CD4-positive, alpha-beta T cell treated with Interleukin-17A for 1 hour (primary cell): ENCODE results near the gene PSMD13.
A peak's percentile ranks its signal among the peaks of the same experiment; 100 is the strongest.

ENCODE experiments used
- DNase-seq: peaks from one replicate; pipeline ENCODE4 v3.0.0-alpha.2; 2020

PSMD13 gene

DNA sequence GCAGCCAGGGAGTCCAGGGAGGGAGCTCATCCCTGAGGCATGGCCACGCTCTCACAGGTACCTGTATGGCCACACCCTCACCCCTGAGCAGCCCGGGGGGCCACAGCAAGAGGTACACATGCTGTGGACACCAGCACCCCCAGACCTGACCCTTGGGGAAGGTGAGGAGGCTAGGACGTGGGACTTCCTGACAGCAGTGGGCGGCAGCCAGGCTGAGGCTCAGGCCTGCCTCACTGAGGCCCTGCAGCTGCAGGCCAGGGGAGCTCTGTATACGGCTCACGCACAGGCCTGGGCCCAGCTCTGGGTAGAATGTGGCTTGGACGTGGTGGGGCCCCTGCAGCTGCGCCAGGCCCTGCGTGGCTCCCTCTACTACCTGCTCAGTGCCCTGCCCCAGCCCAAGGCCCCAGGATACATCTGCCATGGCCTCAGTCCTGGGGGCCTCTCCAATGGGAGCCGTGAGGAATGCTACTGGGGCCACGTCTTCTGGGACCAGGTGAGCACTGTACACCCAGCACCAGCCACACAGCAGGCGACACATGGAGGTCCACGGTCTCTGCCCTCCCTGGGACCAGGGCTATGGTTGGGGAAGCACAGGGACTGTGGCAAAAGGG is 54.0 kb downstream of the PSMD13 start:
- no peak for DNase-seq

DNA sequence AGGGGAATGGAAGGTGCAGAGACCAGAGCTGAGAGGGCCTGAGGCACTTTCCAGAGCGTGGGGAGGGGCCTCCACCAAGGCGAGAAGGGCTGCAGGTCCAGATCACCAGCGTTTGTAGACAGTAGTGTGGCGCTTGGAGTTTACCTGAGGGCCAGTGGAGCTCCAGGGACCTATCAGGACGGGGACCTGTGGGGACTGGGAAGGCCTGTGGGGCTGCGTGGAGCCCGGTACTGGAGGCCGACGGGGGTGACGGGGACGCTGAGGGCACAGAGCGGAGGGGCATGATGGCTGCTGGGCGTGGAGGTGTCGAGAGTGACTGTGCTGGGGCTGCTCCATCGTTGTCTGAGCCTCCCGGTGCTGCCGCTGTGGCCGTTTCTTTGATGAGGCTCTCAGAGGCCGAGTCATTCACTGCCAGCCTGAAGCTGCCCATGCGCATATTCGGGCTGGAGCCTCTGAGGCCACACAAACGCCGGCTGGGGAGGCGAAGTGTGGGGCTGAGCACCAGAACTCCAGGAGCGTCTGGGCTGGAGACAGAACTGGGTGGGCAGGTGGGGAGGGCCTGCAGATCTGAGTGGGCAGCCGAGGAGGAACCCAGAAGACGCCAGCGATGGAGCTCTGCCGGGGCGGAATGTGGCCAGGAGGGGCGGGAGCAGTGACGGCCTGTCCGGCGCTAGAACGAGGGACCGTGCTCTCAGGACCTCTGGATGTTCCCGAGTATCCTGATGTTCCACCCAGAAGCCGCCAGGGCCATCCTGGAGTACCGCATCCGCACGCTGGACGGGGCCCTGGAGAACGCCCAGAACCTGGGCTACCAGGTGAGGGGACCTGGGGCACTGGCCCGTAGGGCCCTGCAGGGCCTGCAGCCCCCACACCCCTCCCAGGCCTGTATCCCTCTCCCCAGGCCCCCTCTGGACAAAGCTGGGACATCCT is 54.8 kb downstream of the PSMD13 start:
- no peak for DNase-seq

GRCh38 chr11:292211-293121 is 55.7 kb downstream of the PSMD13 start:
- DNase-seq, result no peak

- no peak for DNase-seq
Measured at GRCh38 chr11:293271-293851, 56.6 kb downstream of the PSMD13 start.

DNA sequence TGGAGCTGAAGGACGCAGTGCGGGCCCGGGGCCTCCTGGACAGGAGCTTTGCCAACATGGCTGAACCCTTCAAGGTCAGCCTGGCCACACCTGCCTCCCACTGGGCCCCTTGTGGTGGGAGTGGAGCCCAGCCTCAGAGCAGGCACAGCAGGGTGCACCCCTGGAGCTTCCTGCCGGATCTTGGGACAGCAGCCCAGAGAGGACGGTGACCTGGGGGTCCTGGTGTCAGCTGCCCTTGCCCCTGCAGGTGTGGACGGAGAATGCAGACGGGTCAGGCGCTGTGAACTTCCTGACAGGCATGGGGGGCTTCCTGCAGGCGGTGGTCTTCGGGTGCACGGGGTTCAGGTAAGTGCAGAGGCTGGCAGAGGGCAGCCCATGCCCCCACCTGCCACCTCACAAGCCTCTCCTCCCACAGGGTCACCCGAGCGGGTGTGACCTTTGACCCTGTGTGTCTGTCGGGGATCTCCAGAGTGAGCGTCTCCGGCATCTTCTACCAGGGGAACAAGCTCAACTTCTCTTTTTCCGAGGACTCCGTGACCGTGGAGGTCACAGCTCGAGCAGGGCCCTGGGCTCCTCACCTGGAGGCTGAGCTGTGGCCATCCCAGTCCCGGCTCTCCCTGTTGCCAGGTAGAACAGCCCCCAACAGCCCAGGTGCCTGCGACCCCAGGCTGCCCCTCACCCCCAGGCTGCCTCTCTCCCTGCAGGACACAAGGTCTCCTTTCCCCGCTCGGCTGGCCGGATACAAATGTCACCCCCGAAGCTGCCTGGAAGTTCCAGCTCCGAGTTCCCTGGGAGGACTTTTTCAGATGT is 57.3 kb downstream of the PSMD13 start:
- DNase-seq, result no peak

GRCh38 chr11:294780-295179 is 58.0 kb downstream of the PSMD13 start:
- no peak for DNase-seq

DNA sequence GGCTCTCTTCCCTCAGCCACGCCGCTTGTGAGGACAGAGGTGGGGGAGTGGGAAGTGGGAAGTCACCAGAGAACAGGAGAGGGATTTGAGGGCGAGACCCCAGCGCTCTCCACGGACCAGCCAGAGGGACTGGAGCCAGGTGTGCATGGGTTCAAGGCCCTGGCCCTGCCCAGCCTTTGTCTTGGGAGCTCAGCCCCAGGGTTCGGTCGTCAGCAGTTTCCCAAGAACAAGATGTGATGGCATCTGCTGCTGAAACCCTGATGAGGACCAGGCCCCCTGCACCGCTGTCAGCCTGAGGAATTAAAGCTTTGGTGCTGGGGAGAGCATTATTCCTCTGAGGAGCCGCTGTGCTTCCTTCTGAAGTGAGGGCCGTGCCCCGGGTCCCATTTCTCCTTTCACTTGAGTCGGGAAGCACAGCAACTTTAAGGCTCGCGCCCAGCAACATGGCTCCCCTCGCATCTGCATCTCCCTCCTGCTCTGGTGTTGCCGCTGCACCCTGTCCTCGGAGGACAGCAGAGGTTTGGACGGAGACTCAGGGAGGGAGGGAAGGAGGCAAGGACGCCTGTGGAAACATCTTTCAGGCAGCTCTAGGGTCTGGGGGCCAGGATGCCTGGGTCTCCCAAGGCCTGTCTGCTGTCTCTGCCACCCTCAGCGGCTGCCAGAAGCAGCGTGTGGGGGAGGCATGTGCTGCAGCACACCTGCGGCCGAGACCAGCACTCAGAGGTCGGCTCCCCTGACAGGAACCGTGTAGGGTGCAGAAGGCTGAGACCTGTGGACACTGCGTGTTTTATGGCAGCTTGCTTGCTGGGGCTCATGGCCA is 58.8 kb downstream of the PSMD13 start:
- no peak for DNase-seq

GRCh38 chr11:296171-297050 is 59.6 kb downstream of the PSMD13 start:
- no peak for DNase-seq

DNA sequence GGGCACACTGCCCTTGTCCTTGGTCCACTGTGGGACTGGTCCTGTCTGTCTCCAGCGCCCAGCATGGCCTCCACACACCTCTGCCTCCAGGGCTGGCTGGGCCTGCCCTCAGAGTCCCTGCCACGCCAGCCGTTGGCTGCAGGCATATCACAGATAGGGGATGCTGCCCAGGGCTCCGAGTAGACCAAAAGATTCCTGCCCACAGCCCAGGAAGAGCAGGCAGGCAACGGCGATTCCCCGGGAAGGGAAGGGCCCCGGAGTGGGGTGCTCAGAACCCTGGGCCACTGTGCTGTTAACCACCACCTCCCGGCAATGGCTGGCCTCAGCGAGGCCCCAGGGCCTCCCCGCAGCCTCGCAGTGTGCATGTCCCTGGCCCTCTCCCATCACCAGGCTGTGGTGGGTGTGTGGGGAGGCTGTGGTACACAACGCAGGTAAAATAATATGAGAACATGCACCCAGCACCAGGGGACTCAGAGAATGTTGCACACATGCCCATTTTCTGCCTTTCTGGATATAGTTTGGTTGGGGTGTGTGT is 60.3 kb downstream of the PSMD13 start:
- DNase-seq, result no peak

GRCh38 chr11:297586-298405 is 61.0 kb downstream of the PSMD13 start:
- peak; percentile 60 for DNase-seq

GRCh38 chr11:298406-299065 is 61.8 kb downstream of the PSMD13 start:
- no peak for DNase-seq

GRCh38 chr11:299081-299891 is 62.5 kb downstream of the PSMD13 start, which contains the start of gene IFITM5:
IFITM5 (minus strand) TSS chr11:299526; CDS start chr11:299490, 36 bp downstream.
- DNase-seq, result no peak

- no peak for DNase-seq
Measured at GRCh38 chr11:299951-300735, 63.4 kb downstream of the PSMD13 start.
